Measurements from ENCODE around the gene BCL2L13.

- TF ChIP-seq, protein P1, sequence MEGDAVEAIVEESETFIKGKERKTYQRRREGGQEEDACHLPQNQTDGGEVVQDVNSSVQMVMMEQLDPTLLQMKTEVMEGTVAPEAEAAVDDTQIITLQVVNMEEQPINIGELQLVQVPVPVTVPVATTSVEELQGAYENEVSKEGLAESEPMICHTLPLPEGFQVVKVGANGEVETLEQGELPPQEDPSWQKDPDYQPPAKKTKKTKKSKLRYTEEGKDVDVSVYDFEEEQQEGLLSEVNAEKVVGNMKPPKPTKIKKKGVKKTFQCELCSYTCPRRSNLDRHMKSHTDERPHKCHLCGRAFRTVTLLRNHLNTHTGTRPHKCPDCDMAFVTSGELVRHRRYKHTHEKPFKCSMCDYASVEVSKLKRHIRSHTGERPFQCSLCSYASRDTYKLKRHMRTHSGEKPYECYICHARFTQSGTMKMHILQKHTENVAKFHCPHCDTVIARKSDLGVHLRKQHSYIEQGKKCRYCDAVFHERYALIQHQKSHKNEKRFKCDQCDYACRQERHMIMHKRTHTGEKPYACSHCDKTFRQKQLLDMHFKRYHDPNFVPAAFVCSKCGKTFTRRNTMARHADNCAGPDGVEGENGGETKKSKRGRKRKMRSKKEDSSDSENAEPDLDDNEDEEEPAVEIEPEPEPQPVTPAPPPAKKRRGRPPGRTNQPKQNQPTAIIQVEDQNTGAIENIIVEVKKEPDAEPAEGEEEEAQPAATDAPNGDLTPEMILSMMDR (IDR thresholded peaks at IDR 0.05): no peak
- no peak for TF ChIP-seq POLR2A (IDR thresholded peaks at IDR 0.05)
These were observed 85.7 kb downstream of the BCL2L13 start for GRCh38 chr22:17724241-17724640.
